BJ (cell line): Measurements from ENCODE around the gene LY6G6F. TPM values are rescaled to one million over a fixed set of nuclear protein-coding genes. Genes with fewer than 3 reads are reported as not detected.
A peak's percentile ranks its signal among the peaks of the same experiment; 100 is the strongest.

Source experiments
- CTCF ChIA-PET: fragments of 350-600 bp; formaldehyde crosslinking; extraction: SDS; loops from one replicate; lab custom pipeline; 2021; ENCODE audit warnings: antibody characterized with exemption, inconsistent platforms; lab: Yijun Ruan, JAX
- POLR2A ChIA-PET: fragments of 300-600 bp; sonication (Branson Sonifier 250); formaldehyde crosslinking; extraction: SDS; loops from one replicate; lab custom pipeline; 2021; ENCODE audit warnings: antibody characterized with exemption; lab: Charles Lee
- DNase-seq: peaks from one replicate; pipeline ENCODE4 v3.0.0-alpha.2; 2011; ENCODE audit warnings: low read depth
- H3K27me3 ChIP-seq: 2 replicates; pipeline ENCODE4 v1.6.0; 2011; ENCODE audit warnings: low read length; ENCODE audit not compliant: control insufficient read depth, insufficient read depth
- H3K36me3 ChIP-seq: 2 replicates; pipeline ENCODE4 v1.5.1; 2011; ENCODE audit warnings: low read length; ENCODE audit not compliant: control insufficient read depth, insufficient read depth
- H3K4me3 ChIP-seq: 2 replicates; pipeline ENCODE4 v1.5.1; 2011; ENCODE audit warnings: low read depth, mild to moderate bottlenecking, control low read depth, low read length
- CTCF ChIP-seq: IDR thresholded peaks from 2 replicates; pipeline ENCODE4 v1.5.1; 2011; ENCODE audit warnings: low read depth, mild to moderate bottlenecking, control low read depth, inconsistent platforms, low read length, moderate library complexity; ENCODE audit not compliant: insufficient read depth
- polyA plus RNA-seq: library from polyadenylated mRNA; depleted of rRNA; stranded (reverse); fragments of >200 nt; gene quantifications from 2 replicates; pipeline ENCODE4 v1.2.3, GENCODE V29; 2011

The LY6G6F gene
- polyA plus RNA-seq, 1 experiment, result not detected

- Histone ChIP-seq H3K36me3 (peaks cover 36% of the 10 kb centered on the region), H3K27me3 (no peaks in the 10 kb centered on the region), H3K4me3 (no peak overlapping the region)
- ChIA-PET POLR2A (no interaction called here), CTCF (interaction anchor here (1.1 kb wide), 1 partner anchor 82 kb away, joined by 3 read pairs; no protein-coding TSS in a partner anchor)
- DNase-seq, result no peak
- no peak for TF ChIP-seq CTCF
These were observed 19.3 kb upstream of the LY6G6F start for GRCh38 chr6:31687321-31687720.

GRCh38 chr6:31687860-31688693 lies 18.6 kb upstream of the LY6G6F start:
- TF ChIP-seq CTCF, result no peak
- Histone ChIP-seq H3K27me3 (no peaks in the 10 kb centered on the region), H3K36me3 (peaks cover 39% of the 10 kb centered on the region), H3K4me3 (no peak overlapping the region)
- no peak for DNase-seq
- POLR2A ChIA-PET, result no interaction called here
- CTCF ChIA-PET, result interaction anchor here (0.9 to 1.1 kb wide), 2 partner anchors 12 to 82 kb away, joined by 3 read pairs; no protein-coding TSS in a partner anchor

GRCh38 chr6:31689249-31690110 lies 17.2 kb upstream of the LY6G6F start:
- Histone ChIP-seq H3K27me3 (no peaks in the 10 kb centered on the region), H3K36me3 (peaks cover 46% of the 10 kb centered on the region), H3K4me3 (no peak overlapping the region)
- TF ChIP-seq CTCF, result peak; percentile 50
- CTCF ChIA-PET, result interaction anchor here (0.9 to 2.2 kb wide), 4 partner anchors 13 to 80 kb away, joined by 3 to 8 read pairs (median 5); partner anchors contain the start of genes ABHD16A and DDAH2
- DNase-seq, result no peak
- POLR2A ChIA-PET, result no interaction called here

- Histone ChIP-seq H3K36me3 (peaks cover 49% of the 10 kb centered on the region), H3K27me3 (no peaks in the 10 kb centered on the region), H3K4me3 (no peak overlapping the region)
- no peak for TF ChIP-seq CTCF
- ChIA-PET CTCF (interaction anchor here (0.9 to 2.2 kb wide), 5 partner anchors 9 to 79 kb away, joined by 3 to 12 read pairs (median 6); partner anchors contain the start of genes ABHD16A, DDAH2 and LY6G5C), POLR2A (no interaction called here)
- DNase-seq, result no peak
These were observed 16.2 kb upstream of the LY6G6F start for GRCh38 chr6:31690231-31691077.
